HepG2 (cell line): ENCODE results near the gene ZNF341. TPM values are rescaled to one million over a fixed set of nuclear protein-coding genes. Genes with fewer than 3 reads are reported as not detected.
A peak's percentile ranks its signal among the peaks of the same experiment; 100 is the strongest.

Experiments
- ATF5 ChIP-seq: sonication (generic); formaldehyde crosslinking; IDR thresholded peaks from 2 replicates; pipeline ENCODE4 v1.4.0; 2020; ENCODE audit warnings: mild to moderate bottlenecking, low read depth, missing genetic modification reagents
- CREB1 ChIP-seq, 2 experiments: fragments of 450-650 bp in 1 of 2; IDR thresholded peaks; 2 replicates each; pipeline ENCODE4 v1.6.1; 2016 to 2017; ENCODE audit warnings: control low read depth in 1 of 2, mild to moderate bottlenecking in 1 of 2, missing compliant biosample characterization in 1 of 2, missing genetic modification characterization in 1 of 2
- ETV6 ChIP-seq: sonication (generic); formaldehyde crosslinking; conservative IDR thresholded peaks from 2 replicates; pipeline ENCODE4 v1.4.0; 2020; ENCODE audit warnings: missing genetic modification reagents
- FOXO1 ChIP-seq: sonication (generic); formaldehyde crosslinking; IDR thresholded peaks from 2 replicates; pipeline ENCODE4 v1.4.0; 2020; ENCODE audit warnings: missing genetic modification reagents
- FOXO4 ChIP-seq: sonication (generic); formaldehyde crosslinking; conservative IDR thresholded peaks from 2 replicates; pipeline ENCODE4 v1.8.1; 2023; ENCODE audit warnings: missing genetic modification reagents
- NRL ChIP-seq: sonication (generic); formaldehyde crosslinking; IDR thresholded peaks from 2 replicates; pipeline ENCODE4 v1.5.0; 2020; ENCODE audit warnings: missing genetic modification reagents, mild to moderate bottlenecking, moderate library complexity, borderline replicate concordance
- ONECUT2 ChIP-seq: sonication (generic); formaldehyde crosslinking; IDR thresholded peaks from 2 replicates; pipeline ENCODE4 v1.4.0; 2020; ENCODE audit warnings: missing genetic modification reagents
- PAF1 ChIP-seq: IDR thresholded peaks from 2 replicates; pipeline ENCODE4 v1.6.1; 2016; ENCODE audit warnings: missing genetic modification reagents, missing compliant biosample characterization
- ZBTB33 ChIP-seq: sonication (generic); formaldehyde crosslinking; IDR thresholded peaks from 2 replicates; pipeline ENCODE4 v1.4.0; 2020; ENCODE audit warnings: missing genetic modification reagents
- ZNF343 ChIP-seq: sonication (generic); formaldehyde crosslinking; IDR thresholded peaks from 2 replicates; pipeline ENCODE4 v1.4.0; 2020; ENCODE audit warnings: mild to moderate bottlenecking, missing genetic modification reagents
- ZNF446 ChIP-seq: sonication (generic); formaldehyde crosslinking; IDR thresholded peaks from 2 replicates; pipeline ENCODE4 v1.5.0; 2020; ENCODE audit warnings: mild to moderate bottlenecking, missing genetic modification reagents
- ZNF652 ChIP-seq: IDR thresholded peaks from 2 replicates; pipeline ENCODE4 v1.6.1; 2016; ENCODE audit warnings: low read depth, borderline replicate concordance
- ZNF749 ChIP-seq: sonication (generic); formaldehyde crosslinking; IDR thresholded peaks from 2 replicates; pipeline ENCODE4 v1.8.0; 2022; ENCODE audit warnings: mild to moderate bottlenecking, missing genetic modification reagents, moderate library complexity, borderline replicate concordance
- polyA plus RNA-seq, 8 experiments: library from polyadenylated mRNA; depleted of rRNA in 3 of 8; stranded (reverse) in 7 of 8; unstranded in 1 of 8; fragments of >200 nt; fragmentation: Illumina TruSeq in 4 of 8; extraction: Trizol in 4 of 8; gene quantifications; 2 replicates each; pipeline versions ENCODE4 v1.2.1 to v1.2.3, GENCODE V29; 2011 to 2016; ENCODE audit warnings: low read depth in 4 of 8, missing spikeins in 1 of 8, mixed read lengths in 1 of 8; ENCODE audit not compliant: insufficient read depth in 1 of 8
- total RNA-seq, 5 experiments: library from RNA; depleted of rRNA; stranded (reverse); fragments of >200 nt; fragmentation: Illumina TruSeq; extraction: Trizol; gene quantifications; 2 replicates each; pipeline ENCODE4 v1.2.3, GENCODE V29; 2016; ENCODE audit warnings: low read depth in 1 of 5
- TF ChIP-seq, protein P1 (sequence below): IDR thresholded peaks from 2 replicates; pipeline ENCODE4 v1.6.1; 2016; ENCODE audit warnings: low read depth
- TF ChIP-seq, protein P2 (sequence below): sonication (generic); formaldehyde crosslinking; IDR thresholded peaks from 2 replicates; pipeline ENCODE4 v1.4.0; 2020; ENCODE audit warnings: mild to moderate bottlenecking, missing genetic modification reagents

Gene ZNF341
- total and polyA plus RNA-seq, 2 of the 13 experiments (the other 11 are each of a cell fraction or from before 2014, with no cell fraction given), result 1.1 to 2.2 TPM

DNA sequence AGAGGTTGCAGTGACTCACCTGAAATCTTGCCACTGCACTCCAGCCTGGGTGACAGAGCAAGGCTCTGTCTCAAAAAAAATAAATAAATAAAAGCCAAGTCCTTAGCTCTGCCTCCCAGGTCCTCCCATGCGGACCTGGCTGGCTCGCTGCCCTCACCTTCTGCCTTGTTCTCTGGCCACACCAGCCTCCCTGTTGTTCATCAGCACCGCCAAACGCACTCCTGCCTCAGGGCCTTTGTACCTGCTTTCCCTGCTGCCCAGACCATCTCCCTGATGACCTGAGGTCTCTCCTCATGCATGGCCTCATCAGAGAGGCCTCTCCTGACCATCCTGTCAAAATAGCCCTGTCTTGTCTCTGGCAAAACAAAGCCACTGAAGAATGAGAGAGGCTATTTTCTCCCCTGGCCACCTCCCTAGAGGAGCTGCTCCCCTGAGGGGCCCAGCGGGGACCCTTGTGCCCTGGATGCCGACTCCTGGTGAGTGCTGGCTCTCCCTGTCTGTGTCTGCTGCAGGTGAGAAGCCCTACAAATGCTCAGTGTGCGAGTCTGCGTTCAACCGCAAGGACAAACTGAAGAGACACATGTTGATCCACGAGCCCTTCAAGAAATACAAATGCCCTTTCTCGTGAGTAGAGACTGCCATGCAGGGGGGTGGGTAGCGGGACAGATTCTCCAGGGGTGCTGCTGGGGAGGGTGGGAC lies 56.7 kb downstream of the ZNF341 start (continued):
- TF ChIP-seq, protein P1, sequence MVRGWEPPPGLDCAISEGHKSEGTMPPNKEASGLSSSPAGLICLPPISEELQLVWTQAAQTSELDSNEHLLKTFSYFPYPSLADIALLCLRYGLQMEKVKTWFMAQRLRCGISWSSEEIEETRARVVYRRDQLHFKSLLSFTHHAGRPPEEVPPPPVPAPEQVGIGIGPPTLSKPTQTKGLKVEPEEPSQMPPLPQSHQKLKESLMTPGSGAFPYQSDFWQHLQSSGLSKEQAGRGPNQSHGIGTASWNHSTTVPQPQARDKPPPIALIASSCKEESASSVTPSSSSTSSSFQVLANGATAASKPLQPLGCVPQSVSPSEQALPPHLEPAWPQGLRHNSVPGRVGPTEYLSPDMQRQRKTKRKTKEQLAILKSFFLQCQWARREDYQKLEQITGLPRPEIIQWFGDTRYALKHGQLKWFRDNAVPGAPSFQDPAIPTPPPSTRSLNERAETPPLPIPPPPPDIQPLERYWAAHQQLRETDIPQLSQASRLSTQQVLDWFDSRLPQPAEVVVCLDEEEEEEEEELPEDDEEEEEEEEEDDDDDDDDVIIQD, result no peak
- no peak for TF ChIP-seq ZNF446 (CRISPR knock-in tag)
- TF ChIP-seq ZNF652 (CRISPR knock-in tag), result no peak
- TF ChIP-seq, protein P2, sequence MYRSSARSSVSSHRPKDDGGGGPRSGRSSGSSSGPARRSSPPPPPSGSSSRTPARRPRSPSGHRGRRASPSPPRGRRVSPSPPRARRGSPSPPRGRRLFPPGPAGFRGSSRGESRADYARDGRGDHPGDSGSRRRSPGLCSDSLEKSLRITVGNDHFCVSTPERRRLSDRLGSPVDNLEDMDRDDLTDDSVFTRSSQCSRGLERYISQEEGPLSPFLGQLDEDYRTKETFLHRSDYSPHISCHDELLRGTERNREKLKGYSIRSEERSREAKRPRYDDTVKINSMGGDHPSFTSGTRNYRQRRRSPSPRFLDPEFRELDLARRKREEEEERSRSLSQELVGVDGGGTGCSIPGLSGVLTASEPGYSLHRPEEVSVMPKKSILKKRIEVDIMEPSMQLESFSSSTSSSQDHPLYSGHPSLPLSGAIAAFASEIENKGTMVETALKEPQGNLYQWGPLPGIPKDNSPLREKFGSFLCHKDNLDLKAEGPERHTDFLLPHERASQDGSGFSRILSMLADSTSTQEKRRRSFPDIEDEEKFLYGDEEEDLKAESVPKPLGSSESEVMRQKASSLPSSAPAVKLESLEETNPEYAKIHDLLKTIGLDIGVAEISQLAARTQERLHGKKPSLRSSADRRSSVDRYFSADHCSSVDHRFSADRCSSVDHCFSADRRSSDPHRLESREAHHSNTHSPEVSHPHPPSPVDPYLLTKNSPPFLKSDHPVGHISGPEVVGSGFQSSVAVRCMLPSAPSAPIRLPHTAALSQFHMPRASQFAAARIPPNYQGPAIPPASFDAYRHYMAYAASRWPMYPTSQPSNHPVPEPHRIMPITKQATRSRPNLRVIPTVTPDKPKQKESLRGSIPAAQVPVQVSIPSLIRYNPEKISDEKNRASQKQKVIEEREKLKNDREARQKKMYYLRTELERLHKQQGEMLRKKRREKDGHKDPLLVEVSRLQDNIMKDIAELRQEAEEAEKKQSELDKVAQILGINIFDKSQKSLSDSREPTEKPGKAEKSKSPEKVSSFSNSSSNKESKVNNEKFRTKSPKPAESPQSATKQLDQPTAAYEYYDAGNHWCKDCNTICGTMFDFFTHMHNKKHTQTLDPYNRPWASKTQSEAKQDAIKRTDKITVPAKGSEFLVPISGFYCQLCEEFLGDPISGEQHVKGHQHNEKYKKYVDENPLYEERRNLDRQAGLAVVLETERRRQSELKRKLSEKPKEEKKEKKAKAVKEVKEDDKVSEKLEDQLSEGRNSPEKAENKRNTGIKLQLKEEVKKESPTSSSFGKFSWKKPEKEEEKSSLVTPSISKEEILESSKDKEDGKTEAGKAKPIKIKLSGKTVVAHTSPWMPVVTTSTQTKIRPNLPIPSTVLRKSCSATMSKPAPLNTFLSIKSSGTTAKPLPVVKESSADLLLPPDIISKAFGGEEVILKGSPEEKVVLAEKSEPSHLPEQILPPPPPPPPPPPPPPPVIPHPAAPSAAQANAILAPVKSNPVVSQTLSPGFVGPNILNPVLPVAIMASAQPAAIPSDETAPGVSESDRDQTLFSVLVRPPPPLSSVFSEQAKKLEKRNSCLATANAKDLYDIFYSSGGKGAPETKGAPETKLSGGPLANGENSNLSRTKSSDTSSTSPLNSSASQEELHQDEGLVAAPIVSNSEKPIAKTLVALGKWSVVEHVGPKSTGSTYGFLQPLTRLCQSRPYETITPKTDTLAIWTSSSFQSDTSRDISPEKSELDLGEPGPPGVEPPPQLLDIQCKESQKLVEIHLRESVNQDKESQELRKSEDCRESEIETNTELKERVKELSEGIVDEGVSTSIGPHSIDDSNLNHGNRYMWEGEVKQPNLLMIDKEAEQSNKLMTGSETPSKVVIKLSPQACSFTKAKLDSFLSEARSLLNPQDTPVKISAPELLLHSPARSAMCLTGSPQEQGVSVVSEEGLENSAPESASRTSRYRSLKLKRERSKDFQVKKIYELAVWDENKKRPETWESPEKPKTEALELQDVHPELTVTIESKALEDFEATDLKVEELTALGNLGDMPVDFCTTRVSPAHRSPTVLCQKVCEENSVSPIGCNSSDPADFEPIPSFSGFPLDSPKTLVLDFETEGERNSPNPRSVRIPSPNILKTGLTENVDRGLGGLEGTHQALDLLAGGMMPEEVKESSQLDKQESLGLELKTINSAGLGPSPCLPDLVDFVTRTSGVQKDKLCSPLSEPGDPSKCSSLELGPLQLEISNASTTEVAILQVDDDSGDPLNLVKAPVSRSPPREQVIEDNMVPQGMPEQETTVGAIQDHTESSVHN (CRISPR knock-in tag), result no peak
- 0 out of 2 replicates have a peak, but pooled peaks have one; percentile 71 for TF ChIP-seq FOXO4 (CRISPR knock-in tag)
- no peak for TF ChIP-seq ATF5
- TF ChIP-seq FOXO1 (CRISPR knock-in tag), result no peak
- TF ChIP-seq ETV6 (CRISPR knock-in tag), result no peak
- TF ChIP-seq ZBTB33 (CRISPR knock-in tag), result peak; percentile 84
- no peak for TF ChIP-seq ZNF749 (CRISPR knock-in tag)
- TF ChIP-seq ZNF343 (CRISPR knock-in tag), result no peak
- TF ChIP-seq NRL (CRISPR knock-in tag), result peak; percentile 54; the same call in 1 of the 2 replicates
- TF ChIP-seq ONECUT2 (CRISPR knock-in tag), result no peak
- no peak for TF ChIP-seq PAF1 (CRISPR knock-in tag)
- TF ChIP-seq CREB1 (IDR thresholded peaks at IDR 0.05), result no peak
- no peak for TF ChIP-seq CREB1 (CRISPR knock-in tag; IDR thresholded peaks at IDR 0.05)
